A673 (cell line): Measurements from ENCODE around the gene PARP12.

ENCODE experiments used
- EZH2 ChIP-seq: fragments of 200-600 bp; sonication (generic); IDR thresholded peaks from 2 replicates; pipeline ENCODE4 v1.6.1; 2017; ENCODE audit warnings: borderline replicate concordance, low read depth, mild to moderate bottlenecking, mixed read lengths, antibody characterized with exemption, low read length; ENCODE audit not compliant: poor library complexity, severe bottlenecking
- TF ChIP-seq, protein P1 (sequence below): fragments of 300-800, 200-600 bp; sonication (generic); conservative IDR thresholded peaks from 2 replicates; pipeline ENCODE4 v1.5.1; 2017; ENCODE audit warnings: low read depth, mild to moderate bottlenecking, antibody characterized with exemption, low read length, moderate library complexity, mixed read lengths

- TF ChIP-seq, protein P1, sequence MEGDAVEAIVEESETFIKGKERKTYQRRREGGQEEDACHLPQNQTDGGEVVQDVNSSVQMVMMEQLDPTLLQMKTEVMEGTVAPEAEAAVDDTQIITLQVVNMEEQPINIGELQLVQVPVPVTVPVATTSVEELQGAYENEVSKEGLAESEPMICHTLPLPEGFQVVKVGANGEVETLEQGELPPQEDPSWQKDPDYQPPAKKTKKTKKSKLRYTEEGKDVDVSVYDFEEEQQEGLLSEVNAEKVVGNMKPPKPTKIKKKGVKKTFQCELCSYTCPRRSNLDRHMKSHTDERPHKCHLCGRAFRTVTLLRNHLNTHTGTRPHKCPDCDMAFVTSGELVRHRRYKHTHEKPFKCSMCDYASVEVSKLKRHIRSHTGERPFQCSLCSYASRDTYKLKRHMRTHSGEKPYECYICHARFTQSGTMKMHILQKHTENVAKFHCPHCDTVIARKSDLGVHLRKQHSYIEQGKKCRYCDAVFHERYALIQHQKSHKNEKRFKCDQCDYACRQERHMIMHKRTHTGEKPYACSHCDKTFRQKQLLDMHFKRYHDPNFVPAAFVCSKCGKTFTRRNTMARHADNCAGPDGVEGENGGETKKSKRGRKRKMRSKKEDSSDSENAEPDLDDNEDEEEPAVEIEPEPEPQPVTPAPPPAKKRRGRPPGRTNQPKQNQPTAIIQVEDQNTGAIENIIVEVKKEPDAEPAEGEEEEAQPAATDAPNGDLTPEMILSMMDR: no peak
- TF ChIP-seq EZH2: no peak
These were observed 70.8 kb downstream of the PARP12 start for GRCh38 chr7:139991911-139992310.
